Neuronal stem cell (in vitro differentiated cells): ENCODE results near the gene THEMIS.

Source experiments
- DNase-seq: peaks from one replicate; pipeline ENCODE4 v3.0.0-alpha.2; 2013; ENCODE audit warnings: low spot score
- H2AFZ ChIP-seq: one replicate; pipeline ENCODE4 v1.6.1; 2013; ENCODE audit warnings: mild to moderate bottlenecking, low read length, inconsistent platforms
- H2AK5ac ChIP-seq: 2 replicates; pipeline ENCODE4 v1.6.1; 2013; ENCODE audit warnings: low read depth, mild to moderate bottlenecking, inconsistent platforms, low read length, moderate library complexity, mixed read lengths
- H2BK120ac ChIP-seq: 2 replicates; pipeline ENCODE4 v1.6.1; 2013; ENCODE audit warnings: low read depth, mild to moderate bottlenecking, inconsistent platforms, low read length, moderate library complexity, mixed read lengths
- H2BK12ac ChIP-seq: one replicate; pipeline ENCODE4 v1.6.1; 2013; ENCODE audit warnings: low read length, inconsistent platforms
- H2BK15ac ChIP-seq: 2 replicates; pipeline ENCODE4 v1.6.1; 2013; ENCODE audit warnings: mild to moderate bottlenecking, low read length, inconsistent platforms, mixed read lengths
- H2BK5ac ChIP-seq: one replicate; pipeline ENCODE4 v1.6.1; 2013; ENCODE audit warnings: inconsistent platforms, mild to moderate bottlenecking, low read length, moderate library complexity
- H3K14ac ChIP-seq: one replicate; pipeline ENCODE4 v1.6.1; 2013; ENCODE audit warnings: low read length, inconsistent platforms
- H3K18ac ChIP-seq: 2 replicates; pipeline ENCODE4 v1.6.1; 2013; ENCODE audit warnings: low read length, inconsistent platforms
- H3K23ac ChIP-seq: 2 replicates; pipeline ENCODE4 v1.6.1; 2013; ENCODE audit warnings: low read depth, mild to moderate bottlenecking, mixed read lengths, low read length, inconsistent platforms; ENCODE audit not compliant: poor library complexity
- H3K27ac ChIP-seq: replicated peaks from 3 replicates; pipeline ENCODE4 v1.5.1; 2013; ENCODE audit warnings: low read length, inconsistent platforms
- H3K27me3 ChIP-seq, 3 experiments: 2 replicates each; pipeline ENCODE4 v1.6.1; 2013; ENCODE audit warnings: low read length in 3 of 3, mild to moderate bottlenecking in 2 of 3, inconsistent platforms in 1 of 3, low read depth in 1 of 3, mixed read lengths in 1 of 3, moderate library complexity in 1 of 3; ENCODE audit not compliant: control insufficient read depth in 3 of 3, insufficient read depth in 3 of 3
- H3K36me3 ChIP-seq, 2 donors: replicated peaks in 1 of 2; 2 replicates each; pipeline ENCODE4 v1.6.1; 2013; ENCODE audit warnings: low read length in 2 of 2; ENCODE audit not compliant: control insufficient read depth in 2 of 2, insufficient read depth in 2 of 2
- H3K4ac ChIP-seq: 2 replicates; pipeline ENCODE4 v1.6.1; 2013; ENCODE audit warnings: inconsistent platforms, mild to moderate bottlenecking, low read length, moderate library complexity
- H3K4me1 ChIP-seq, 2 donors: 1 replicate in 1 of 2; 2 replicates in 1 of 2; pipeline ENCODE4 v1.6.1; 2013; ENCODE audit warnings: low read length in 2 of 2, low read depth in 1 of 2; ENCODE audit not compliant: control insufficient read depth in 2 of 2, insufficient read depth in 1 of 2
- H3K4me2 ChIP-seq: one replicate; pipeline ENCODE4 v1.6.1; 2013; ENCODE audit warnings: mild to moderate bottlenecking, low read length, inconsistent platforms; ENCODE audit not compliant: insufficient read depth, poor library complexity, severe bottlenecking
- H3K4me3 ChIP-seq, 2 donors: 2 replicates each; pipeline ENCODE4 v1.5.1; 2013; ENCODE audit warnings: low read length in 2 of 2, mild to moderate bottlenecking in 2 of 2, inconsistent platforms in 1 of 2, moderate library complexity in 1 of 2
- H3K79me1 ChIP-seq: one replicate; pipeline ENCODE4 v1.6.1; 2013; ENCODE audit warnings: low read depth, mild to moderate bottlenecking, inconsistent platforms, low read length, moderate library complexity
- H3K9ac ChIP-seq: one replicate; pipeline ENCODE4 v1.6.1; 2013; ENCODE audit warnings: mild to moderate bottlenecking, low read depth, low read length, inconsistent platforms; ENCODE audit not compliant: poor library complexity
- H3K9me3 ChIP-seq, 2 donors: replicated peaks in 1 of 2; 2 replicates each; pipeline versions ENCODE3 to v1.6.1; 2013; ENCODE audit warnings: low read length in 2 of 2, mild to moderate bottlenecking in 2 of 2, inconsistent platforms in 1 of 2, low read depth in 1 of 2, mixed read lengths in 1 of 2, moderate library complexity in 1 of 2; ENCODE audit not compliant: control insufficient read depth in 2 of 2, insufficient read depth in 1 of 2
- H4K8ac ChIP-seq: one replicate; pipeline ENCODE4 v1.6.1; 2013; ENCODE audit warnings: low read depth, mild to moderate bottlenecking, inconsistent platforms, low read length, moderate library complexity
- H4K91ac ChIP-seq: one replicate; pipeline ENCODE4 v1.6.1; 2013; ENCODE audit warnings: low read length, low read depth, mild to moderate bottlenecking, inconsistent platforms; ENCODE audit not compliant: poor library complexity
- WGBS, 2 donors: extraction: QIAGEN DNeasy Blood & Tissue Kit; methylation state at CpG; one replicate each; pipeline ENCODE4 v1.1.7; 2013; ENCODE audit warnings: missing lambda C conversion rate in 2 of 2, mixed read lengths in 1 of 2; ENCODE audit not compliant: insufficient read length in 2 of 2, insufficient replicate concordance in 1 of 2; ENCODE audit errors: extremely low coverage in 2 of 2; 5-methylcytosine and 5-hydroxymethylcytosine counted together

THEMIS gene

DNA sequence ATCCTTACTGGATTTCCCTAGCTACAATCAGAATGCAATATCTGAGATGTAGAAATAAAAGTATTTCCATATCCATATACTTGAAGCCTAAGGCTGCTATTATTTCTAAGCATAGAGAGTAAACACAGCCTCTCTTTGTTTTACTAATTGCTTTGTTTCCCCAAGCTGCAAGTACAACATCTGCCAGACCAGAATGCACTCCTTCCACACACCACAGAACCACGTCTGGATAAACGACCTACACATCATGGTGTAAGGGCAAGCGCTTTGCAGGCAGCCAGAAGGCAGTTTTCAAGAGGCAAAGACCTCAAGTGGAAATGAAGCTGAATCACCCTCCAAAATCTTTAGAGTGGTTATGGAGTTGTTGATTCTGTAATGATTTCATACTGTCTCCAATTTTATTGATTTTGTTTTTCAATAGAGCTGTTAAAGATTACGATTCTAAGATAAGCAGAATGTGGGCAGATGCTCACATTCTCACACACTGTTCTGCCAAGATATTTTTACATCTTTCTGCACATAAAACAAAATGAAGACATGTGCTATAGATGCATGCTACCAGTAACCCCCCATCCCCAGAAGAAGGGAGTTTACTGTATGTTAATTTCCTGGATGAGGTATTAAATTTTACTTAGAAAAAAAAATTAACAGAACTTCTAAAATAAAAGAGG is 88.8 kb downstream of the THEMIS start:
- H3K79me1 ChIP-seq, result no peaks in the 10 kb centered on the region
- no peak overlapping the region for H2BK15ac ChIP-seq
- H2AFZ ChIP-seq, result no peak overlapping the region
- no peak overlapping the region for H2AK5ac ChIP-seq
- no peak overlapping the region for H3K4me3 ChIP-seq
- DNase-seq, result no peak
- H3K9ac ChIP-seq, result no peak overlapping the region
- no CpG with 5 or more reads among the region's 4 CpGs for WGBS, 2 donors
- no peak overlapping the region for H3K18ac ChIP-seq
- no peaks in the 10 kb centered on the region for H3K9me3 ChIP-seq
- H2BK5ac ChIP-seq, result no peak overlapping the region
- no peak overlapping the region for H2BK120ac ChIP-seq
- H3K4ac ChIP-seq, result no peak overlapping the region
- H3K27ac ChIP-seq, result no peak overlapping the region
- H3K23ac ChIP-seq, result no peak overlapping the region
- H3K36me3 ChIP-seq, result no peaks in the 10 kb centered on the region
- H3K4me2 ChIP-seq, result no peak overlapping the region
- no peak overlapping the region for H3K14ac ChIP-seq
- no peak overlapping the region for H2BK12ac ChIP-seq
- H3K27me3 ChIP-seq, result no peaks in the 10 kb centered on the region
- peaks cover 0 to 2% of the 10 kb centered on the region in 2 donors for H3K4me1 ChIP-seq
- no peak overlapping the region for H4K8ac ChIP-seq
- no peak overlapping the region for H4K91ac ChIP-seq

DNA sequence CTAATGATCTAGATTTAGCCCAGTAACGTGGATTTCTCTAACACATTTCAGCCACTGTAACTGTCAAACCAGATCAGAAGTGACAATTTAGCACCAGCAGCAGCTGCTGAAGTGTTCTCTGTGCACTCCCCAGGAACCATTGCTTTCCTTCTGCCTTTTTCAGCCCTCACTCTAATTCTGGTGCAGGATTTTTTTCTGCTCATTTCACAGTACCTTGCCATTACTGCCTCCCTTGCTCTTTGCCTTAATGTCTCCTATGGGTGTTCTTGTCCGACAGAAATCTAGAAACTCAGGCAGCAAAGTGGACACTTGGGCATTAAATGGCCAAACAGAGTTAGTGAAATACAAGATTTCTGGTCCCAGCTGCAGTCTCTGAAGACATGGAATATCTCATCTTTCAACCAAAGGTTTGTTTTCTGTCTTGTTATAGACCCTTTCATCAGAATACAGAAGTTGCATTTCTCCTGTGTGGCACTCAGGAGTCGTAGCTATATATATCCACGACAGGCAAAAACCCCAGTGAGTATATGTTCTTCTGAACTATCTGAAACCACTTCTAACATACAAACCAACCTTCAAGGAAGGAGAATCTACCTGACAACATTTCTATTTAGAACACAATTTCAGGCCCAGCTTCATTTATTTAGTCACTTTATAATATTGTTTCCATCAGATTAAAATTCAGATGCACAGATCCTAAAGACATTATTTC is 92.9 kb downstream of the THEMIS start:
- Histone ChIP-seq H3K79me1 (no peaks in the 10 kb centered on the region), H3K9me3 (no peaks in the 10 kb centered on the region), H2BK15ac (no peak overlapping the region), H3K4me3 (no peak overlapping the region), H3K23ac (no peak overlapping the region), H2BK5ac (no peak overlapping the region), H2BK120ac (no peak overlapping the region), H2AK5ac (no peak overlapping the region), H4K91ac (no peak overlapping the region), H3K18ac (no peak overlapping the region), H3K36me3 (no peaks in the 10 kb centered on the region), H3K9ac (no peak overlapping the region), H3K4me2 (no peak overlapping the region), H3K14ac (no peak overlapping the region), H3K4ac (no peak overlapping the region), H3K27ac (no peak overlapping the region), H3K4me1 (no peaks in the 10 kb centered on the region), H4K8ac (no peak overlapping the region), H2AFZ (no peak overlapping the region), H3K27me3 (no peaks in the 10 kb centered on the region), H2BK12ac (no peak overlapping the region)
- WGBS, 2 donors, result no CpG with 5 or more reads among the region's 4 CpGs
- DNase-seq, result no peak

DNA sequence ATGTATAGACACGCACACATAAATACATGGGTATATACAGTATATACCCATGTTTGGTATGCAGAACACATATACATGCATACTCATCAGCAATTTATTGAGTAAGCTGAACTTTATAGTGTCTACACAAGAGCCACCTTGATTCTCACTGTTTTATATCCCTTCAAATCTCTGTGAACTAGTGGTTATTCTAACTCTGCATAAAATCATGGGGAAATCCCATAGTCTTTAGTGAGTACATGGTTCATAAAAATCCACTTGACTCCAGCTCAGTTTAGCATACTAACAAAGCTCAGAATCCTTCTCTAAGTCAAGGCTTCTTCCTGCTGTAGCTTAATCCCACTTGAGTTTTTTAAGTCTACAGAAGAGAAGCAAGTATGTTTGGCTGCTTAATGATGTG is 104.1 kb downstream of the THEMIS start:
- H2BK15ac ChIP-seq, result no peak overlapping the region
- no peak overlapping the region for H2AFZ ChIP-seq
- no peak overlapping the region for H3K4me2 ChIP-seq
- H3K9me3 ChIP-seq, result no peaks in the 10 kb centered on the region
- H3K27me3 ChIP-seq, result no peaks in the 10 kb centered on the region
- H3K4me1 ChIP-seq, result no peaks in the 10 kb centered on the region
- H3K27ac ChIP-seq, result no peak overlapping the region
- H3K4ac ChIP-seq, result no peak overlapping the region
- no peak overlapping the region for H3K4me3 ChIP-seq
- no peak overlapping the region for H2BK12ac ChIP-seq
- DNase-seq, result no peak
- no peak overlapping the region for H3K14ac ChIP-seq
- H3K18ac ChIP-seq, result no peak overlapping the region
- no peaks in the 10 kb centered on the region for H3K79me1 ChIP-seq
- H3K36me3 ChIP-seq, result no peaks in the 10 kb centered on the region
- H3K9ac ChIP-seq, result no peak overlapping the region
- no peak overlapping the region for H2BK5ac ChIP-seq
- no peak overlapping the region for H2BK120ac ChIP-seq
- H2AK5ac ChIP-seq, result no peak overlapping the region
- WGBS, 2 donors, result no CpG with 5 or more reads among the region's 1 CpG
- no peak overlapping the region for H4K8ac ChIP-seq
- no peak overlapping the region for H4K91ac ChIP-seq
- no peak overlapping the region for H3K23ac ChIP-seq

DNA sequence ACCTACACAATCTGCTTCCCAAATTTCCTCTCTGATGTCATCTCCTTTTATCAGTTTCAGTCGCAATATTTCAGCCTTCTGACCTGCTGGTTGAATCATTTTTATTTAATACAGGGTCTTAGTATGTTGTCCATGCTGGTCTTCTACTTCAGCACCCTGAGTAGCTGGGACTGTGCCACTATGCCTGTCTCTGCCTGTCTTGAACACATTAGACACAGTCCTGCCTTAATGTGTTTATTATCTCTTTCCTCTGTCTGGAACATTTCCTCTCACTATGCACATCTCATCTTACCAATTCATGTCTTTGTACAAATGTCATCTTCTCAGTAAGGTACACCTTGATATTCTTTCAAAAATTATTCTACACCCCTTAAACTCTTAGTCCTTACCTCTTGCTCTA is 106.5 kb downstream of the THEMIS start:
- no peak overlapping the region for H4K8ac ChIP-seq
- H4K91ac ChIP-seq, result no peak overlapping the region
- no peak overlapping the region for H3K4ac ChIP-seq
- peaks cover 0 to 2% of the 10 kb centered on the region in 2 donors for H3K9me3 ChIP-seq
- no peak overlapping the region for H2BK15ac ChIP-seq
- no peak overlapping the region for H2AK5ac ChIP-seq
- no peaks in the 10 kb centered on the region for H3K4me1 ChIP-seq
- H3K4me2 ChIP-seq, result no peak overlapping the region
- no peak overlapping the region for H2BK120ac ChIP-seq
- H3K27ac ChIP-seq, result no peak overlapping the region
- H3K14ac ChIP-seq, result no peak overlapping the region
- no peak overlapping the region for H3K23ac ChIP-seq
- DNase-seq, result no peak
- H3K9ac ChIP-seq, result no peak overlapping the region
- H2BK5ac ChIP-seq, result no peak overlapping the region
- no peak overlapping the region for H2BK12ac ChIP-seq
- H2AFZ ChIP-seq, result no peak overlapping the region
- no peaks in the 10 kb centered on the region for H3K79me1 ChIP-seq
- H3K27me3 ChIP-seq, result no peaks in the 10 kb centered on the region
- H3K18ac ChIP-seq, result no peak overlapping the region
- H3K4me3 ChIP-seq, result no peak overlapping the region
- no peaks in the 10 kb centered on the region for H3K36me3 ChIP-seq
- no CpG with 5 or more reads among the region's 1 CpG for WGBS, 2 donors
